ENCODE results near the gene NUBP2. TPM values are rescaled to one million over a fixed set of nuclear protein-coding genes. Genes with fewer than 3 reads are reported as not detected.

Gene NUBP2
- total RNA-seq, 2 donors from 2014 or later: 41.7 to 44.9 TPM

DNA sequence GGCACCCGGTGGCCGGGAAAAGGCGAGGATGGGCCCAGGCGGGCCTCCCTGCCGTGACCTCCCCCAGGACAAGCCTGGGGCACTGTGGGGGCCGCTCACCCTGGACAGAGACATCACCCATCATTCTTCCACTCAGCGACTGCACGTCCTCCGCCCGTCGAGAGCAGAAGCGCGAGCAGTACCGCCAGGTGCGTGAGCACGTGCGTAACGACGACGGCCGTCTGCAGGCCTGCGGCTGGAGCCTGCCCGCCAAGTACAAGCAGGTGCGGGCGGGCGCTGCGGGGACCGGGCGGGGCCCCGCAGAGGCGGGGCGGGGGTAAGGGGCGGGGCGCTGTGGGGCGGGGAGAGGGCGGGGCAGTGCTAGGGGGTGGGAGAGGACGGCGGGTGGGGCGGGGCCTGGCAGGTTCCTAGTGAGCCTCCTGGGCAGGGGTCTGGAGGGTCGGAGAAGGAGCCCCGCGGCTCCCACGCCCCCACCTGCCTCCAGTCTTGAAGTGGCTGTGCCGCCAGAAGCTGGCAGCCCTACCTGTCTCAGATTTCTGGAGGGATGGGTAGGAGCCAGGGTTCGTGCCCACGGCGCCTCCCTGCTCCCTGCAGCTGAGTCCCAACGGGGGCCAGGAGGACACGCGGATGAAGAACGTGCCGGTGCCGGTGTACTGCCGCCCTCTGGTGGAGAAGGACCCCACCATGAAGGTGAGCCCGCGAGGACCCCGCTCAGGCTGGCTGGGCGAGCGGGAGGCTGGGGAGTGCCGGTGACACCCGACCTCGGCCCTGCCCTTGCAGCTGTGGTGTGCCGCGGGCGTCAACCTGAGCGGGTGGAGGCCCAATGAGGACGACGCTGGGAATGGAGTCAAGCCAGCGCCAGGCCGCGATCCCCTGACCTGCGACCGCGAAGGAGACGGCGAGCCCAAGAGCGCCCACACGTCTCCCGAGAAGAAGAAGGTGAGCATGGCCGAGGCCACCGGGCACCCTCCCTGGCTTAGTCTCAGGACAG, 18.9 kb upstream of the NUBP2 start:
- Mint-ChIP-seq H3K36me3 (ENCODE audit: low read depth) (no peaks in the 10 kb centered on the region), H3K27me3 (no peaks in the 10 kb centered on the region), H3K27ac (no peak overlapping the region), H3K4me3 (no peak overlapping the region), H3K4me1 (peaks cover 2% of the 10 kb centered on the region)
- no peaks in the 10 kb centered on the region for H3K9me3 ChIP-seq (ENCODE audit: control insufficient read depth, low read length, poor library complexity, severe bottlenecking)
- no peak for DNase-seq
- no peak for ATAC-seq

DNA sequence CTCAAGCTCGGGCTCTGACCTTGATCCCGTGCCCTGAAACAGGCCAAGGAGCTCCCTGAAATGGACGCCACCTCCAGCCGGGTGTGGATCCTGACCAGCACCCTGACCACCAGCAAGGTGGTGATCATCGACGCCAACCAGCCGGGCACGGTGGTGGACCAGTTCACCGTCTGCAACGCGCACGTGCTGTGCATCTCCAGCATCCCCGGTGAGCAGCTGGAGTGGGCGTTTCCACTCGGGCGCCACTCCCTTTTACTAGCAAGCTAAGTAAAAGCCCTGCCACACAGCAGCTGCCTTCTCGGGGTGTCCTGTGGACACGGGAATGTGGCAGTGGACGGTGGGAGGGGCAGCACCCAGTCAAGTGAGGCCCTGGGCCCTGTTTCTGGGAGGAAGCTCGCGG, 17.8 kb upstream of the NUBP2 start:
- no peak for ATAC-seq
- Mint-ChIP-seq H3K4me3 (no peak overlapping the region), H3K4me1 (peaks cover 4% of the 10 kb centered on the region), H3K27ac (no peak overlapping the region), H3K27me3 (no peaks in the 10 kb centered on the region), H3K36me3 (ENCODE audit: low read depth) (no peaks in the 10 kb centered on the region)
- no peak for DNase-seq
- H3K9me3 ChIP-seq (ENCODE audit: control insufficient read depth, low read length, poor library complexity, severe bottlenecking): no peaks in the 10 kb centered on the region

DNA sequence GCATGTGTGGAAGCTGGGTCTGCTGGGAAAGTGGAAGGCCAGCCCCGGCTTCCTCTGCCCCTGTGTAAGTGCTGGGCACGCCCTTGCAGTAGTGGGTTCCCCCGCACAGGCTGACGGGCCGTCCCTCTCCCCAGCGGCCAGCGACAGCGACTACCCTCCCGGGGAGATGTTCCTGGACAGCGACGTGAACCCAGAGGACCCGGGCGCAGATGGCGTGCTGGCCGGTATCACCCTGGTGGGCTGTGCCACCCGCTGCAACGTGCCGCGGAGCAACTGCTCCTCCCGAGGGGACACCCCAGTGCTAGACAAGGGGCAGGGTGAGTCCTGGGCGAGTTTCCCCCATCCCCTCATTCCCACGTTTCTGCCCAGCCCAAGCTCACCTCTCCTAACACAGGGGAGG, 16.9 kb upstream of the NUBP2 start:
- H3K27ac Mint-ChIP-seq: no peak overlapping the region
- ATAC-seq: no peak
- H3K9me3 ChIP-seq (ENCODE audit: control insufficient read depth, low read length, poor library complexity, severe bottlenecking): no peaks in the 10 kb centered on the region
- H3K4me1 Mint-ChIP-seq: peaks cover 5% of the 10 kb centered on the region
- no peak overlapping the region for H3K4me3 Mint-ChIP-seq
- no peaks in the 10 kb centered on the region for H3K27me3 Mint-ChIP-seq
- no peaks in the 10 kb centered on the region for H3K36me3 Mint-ChIP-seq (ENCODE audit: low read depth)
- no peak for DNase-seq

DNA sequence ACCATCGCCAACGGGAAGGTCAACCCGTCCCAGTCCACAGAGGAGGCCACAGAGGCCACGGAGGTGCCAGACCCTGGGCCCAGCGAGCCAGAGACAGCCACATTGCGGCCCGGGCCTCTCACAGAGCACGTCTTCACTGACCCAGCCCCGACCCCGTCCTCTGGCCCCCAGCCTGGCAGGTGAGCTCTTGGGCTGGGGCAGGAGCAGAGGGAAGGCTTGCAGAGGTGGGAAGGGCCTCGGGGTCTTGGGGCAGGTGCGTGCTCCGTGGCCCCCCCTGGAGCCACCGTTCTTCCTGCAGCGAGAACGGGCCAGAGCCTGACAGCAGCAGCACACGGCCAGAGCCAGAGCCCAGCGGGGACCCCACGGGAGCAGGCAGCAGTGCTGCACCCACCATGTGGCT, 16.5 kb upstream of the NUBP2 start:
- DNase-seq (no peak), ATAC-seq (no peak)
- Mint-ChIP-seq H3K4me3 (no peak overlapping the region), H3K27ac (no peak overlapping the region), H3K27me3 (no peaks in the 10 kb centered on the region), H3K36me3 (ENCODE audit: low read depth) (no peaks in the 10 kb centered on the region), H3K4me1 (peaks cover 5% of the 10 kb centered on the region)
- H3K9me3 ChIP-seq (ENCODE audit: control insufficient read depth, low read length, poor library complexity, severe bottlenecking): no peaks in the 10 kb centered on the region

DNA sequence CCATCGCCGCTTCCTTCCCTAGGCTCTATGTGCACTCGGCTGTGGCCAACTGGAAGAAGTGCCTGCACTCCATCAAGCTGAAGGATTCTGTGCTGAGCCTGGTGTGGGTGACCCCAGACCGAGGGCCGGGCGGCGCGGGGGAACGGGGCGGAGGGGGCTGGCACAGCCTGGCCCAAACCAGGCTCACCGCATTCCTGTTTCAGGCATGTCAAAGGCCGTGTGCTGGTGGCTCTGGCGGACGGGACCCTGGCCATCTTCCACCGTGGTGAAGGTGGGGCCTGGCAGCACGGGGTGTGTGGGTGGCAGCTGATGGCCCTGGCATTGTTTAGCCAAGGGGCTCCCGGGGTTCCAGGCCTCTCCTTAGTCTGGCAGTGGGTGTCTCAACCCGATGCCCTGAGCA, 16.1 kb upstream of the NUBP2 start:
- no peak overlapping the region for H3K27ac Mint-ChIP-seq
- peaks cover 5% of the 10 kb centered on the region for H3K4me1 Mint-ChIP-seq
- no peaks in the 10 kb centered on the region for H3K9me3 ChIP-seq (ENCODE audit: control insufficient read depth, low read length, poor library complexity, severe bottlenecking)
- no peaks in the 10 kb centered on the region for H3K36me3 Mint-ChIP-seq (ENCODE audit: low read depth)
- no peaks in the 10 kb centered on the region for H3K27me3 Mint-ChIP-seq
- ATAC-seq: no peak
- DNase-seq: no peak
- H3K4me3 Mint-ChIP-seq: no peak overlapping the region

DNA sequence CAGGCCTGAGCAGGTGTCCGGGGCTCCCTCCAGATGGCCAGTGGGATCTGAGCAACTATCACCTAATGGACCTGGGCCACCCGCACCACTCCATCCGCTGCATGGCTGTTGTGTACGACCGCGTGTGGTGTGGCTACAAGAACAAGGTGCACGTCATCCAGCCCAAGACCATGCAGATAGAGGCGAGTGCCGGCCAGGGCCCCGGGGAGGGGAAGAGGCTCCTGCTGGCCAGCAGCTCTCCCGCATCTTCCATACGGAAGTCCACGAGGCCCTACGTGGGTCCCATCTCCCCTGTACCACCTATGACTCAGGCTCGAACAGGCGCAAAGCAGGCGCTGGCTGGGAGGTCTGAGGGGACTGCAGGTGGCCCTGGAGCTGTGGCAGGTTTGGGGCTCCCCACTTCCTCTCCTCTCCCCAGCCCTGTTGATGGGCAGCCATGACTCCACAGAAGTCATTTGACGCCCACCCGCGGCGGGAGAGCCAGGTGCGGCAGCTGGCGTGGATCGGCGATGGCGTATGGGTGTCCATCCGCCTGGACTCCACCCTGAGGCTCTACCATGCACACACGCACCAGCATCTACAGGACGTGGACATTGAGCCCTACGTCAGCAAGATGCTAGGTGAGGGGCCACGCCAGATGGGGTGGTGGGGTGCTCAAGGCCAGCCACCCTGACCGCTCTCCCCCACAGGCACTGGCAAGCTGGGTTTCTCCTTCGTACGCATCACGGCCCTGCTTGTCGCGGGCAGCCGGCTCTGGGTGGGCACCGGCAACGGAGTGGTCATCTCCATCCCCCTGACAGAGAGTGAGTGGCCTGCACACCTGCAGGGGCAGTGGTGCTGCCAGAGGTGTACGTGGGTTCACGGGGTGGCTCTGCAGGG, 15.4 kb upstream of the NUBP2 start:
- no peaks in the 10 kb centered on the region for H3K9me3 ChIP-seq (ENCODE audit: control insufficient read depth, low read length, poor library complexity, severe bottlenecking)
- no peak for DNase-seq
- peak overlapping the region; percentile 62 for H3K27ac Mint-ChIP-seq
- peaks cover 11% of the 10 kb centered on the region for H3K4me1 Mint-ChIP-seq
- ATAC-seq: no peak
- no peaks in the 10 kb centered on the region for H3K27me3 Mint-ChIP-seq
- H3K4me3 Mint-ChIP-seq: no peak overlapping the region
- H3K36me3 Mint-ChIP-seq (ENCODE audit: low read depth): no peaks in the 10 kb centered on the region

DNA sequence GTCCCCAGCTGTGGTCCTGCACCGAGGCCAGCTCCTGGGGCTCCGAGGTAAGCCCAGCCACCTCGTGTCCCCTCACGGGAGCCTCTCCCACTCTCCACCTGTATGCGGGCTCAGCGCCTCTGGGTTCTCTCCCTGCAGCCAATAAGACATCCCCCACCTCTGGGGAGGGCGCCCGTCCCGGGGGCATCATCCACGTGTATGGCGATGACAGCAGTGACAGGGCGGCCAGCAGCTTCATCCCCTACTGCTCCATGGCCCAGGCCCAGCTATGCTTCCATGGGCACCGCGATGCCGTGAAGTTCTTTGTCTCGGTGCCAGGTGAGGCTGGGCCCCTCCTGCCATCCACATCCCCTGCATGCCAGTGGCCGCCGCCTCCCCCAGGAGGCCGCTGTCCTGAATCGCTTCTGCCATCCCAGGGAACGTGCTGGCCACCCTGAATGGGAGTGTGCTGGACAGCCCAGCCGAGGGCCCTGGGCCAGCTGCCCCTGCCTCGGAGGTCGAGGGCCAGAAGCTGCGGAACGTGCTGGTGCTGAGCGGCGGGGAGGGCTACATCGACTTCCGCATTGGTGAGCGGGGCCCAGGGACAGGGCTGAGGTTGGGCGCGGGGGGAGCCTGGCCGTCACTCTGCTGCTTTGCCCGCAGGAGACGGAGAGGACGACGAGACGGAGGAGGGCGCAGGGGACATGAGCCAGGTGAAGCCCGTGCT, 14.5 kb upstream of the NUBP2 start:
- H3K27ac Mint-ChIP-seq: peak overlapping the region; percentile 62

DNA sequence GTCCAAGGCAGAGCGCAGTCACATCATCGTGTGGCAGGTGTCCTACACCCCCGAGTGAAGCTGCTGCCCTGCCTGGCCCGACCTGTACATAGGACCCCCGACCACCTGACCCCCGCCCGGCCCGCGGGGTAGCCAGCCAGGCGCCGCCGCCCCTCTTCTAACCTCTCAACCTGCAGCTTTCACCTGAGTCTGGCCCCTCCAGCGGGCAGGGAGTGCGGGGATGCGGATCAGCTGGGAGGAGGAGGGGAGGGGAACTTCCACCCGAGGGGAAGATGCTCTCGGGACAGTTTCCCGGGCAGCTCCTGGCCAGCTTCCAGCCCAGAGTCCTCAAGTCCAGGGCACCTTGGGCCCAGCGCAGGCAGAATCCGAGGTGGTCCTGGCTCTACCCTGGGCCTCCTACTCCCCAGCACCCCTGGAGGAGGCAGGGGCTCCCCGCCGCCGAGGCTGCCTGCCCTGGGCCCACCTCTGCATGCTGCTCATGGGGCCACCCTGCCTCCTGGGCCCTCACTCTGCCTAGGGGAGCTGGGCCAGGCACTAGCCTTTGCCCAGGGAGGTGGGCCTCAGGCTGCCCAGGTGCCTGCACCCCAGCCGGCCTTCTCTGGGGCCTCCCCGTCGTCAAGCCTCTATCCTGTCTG, 13.9 kb upstream of the NUBP2 start:
- H3K4me1 Mint-ChIP-seq: peaks cover 12% of the 10 kb centered on the region
- no peak overlapping the region for H3K27ac Mint-ChIP-seq
- H3K4me3 Mint-ChIP-seq: no peak overlapping the region
- DNase-seq: no peak
- H3K36me3 Mint-ChIP-seq (ENCODE audit: low read depth): no peaks in the 10 kb centered on the region
- no peaks in the 10 kb centered on the region for H3K9me3 ChIP-seq (ENCODE audit: control insufficient read depth, low read length, poor library complexity, severe bottlenecking)
- no peaks in the 10 kb centered on the region for H3K27me3 Mint-ChIP-seq
- ATAC-seq: no peak

More for the DNA sequence above, 14.5 kb upstream of the NUBP2 start:
- peaks cover 11% of the 10 kb centered on the region for H3K4me1 Mint-ChIP-seq
- ATAC-seq (no peak), DNase-seq (no peak)
- no peaks in the 10 kb centered on the region for H3K27me3 Mint-ChIP-seq
- no peaks in the 10 kb centered on the region for H3K9me3 ChIP-seq (ENCODE audit: control insufficient read depth, low read length, poor library complexity, severe bottlenecking)
- H3K4me3 Mint-ChIP-seq: peak overlapping the region; percentile 28
- no peaks in the 10 kb centered on the region for H3K36me3 Mint-ChIP-seq (ENCODE audit: low read depth)

DNA sequence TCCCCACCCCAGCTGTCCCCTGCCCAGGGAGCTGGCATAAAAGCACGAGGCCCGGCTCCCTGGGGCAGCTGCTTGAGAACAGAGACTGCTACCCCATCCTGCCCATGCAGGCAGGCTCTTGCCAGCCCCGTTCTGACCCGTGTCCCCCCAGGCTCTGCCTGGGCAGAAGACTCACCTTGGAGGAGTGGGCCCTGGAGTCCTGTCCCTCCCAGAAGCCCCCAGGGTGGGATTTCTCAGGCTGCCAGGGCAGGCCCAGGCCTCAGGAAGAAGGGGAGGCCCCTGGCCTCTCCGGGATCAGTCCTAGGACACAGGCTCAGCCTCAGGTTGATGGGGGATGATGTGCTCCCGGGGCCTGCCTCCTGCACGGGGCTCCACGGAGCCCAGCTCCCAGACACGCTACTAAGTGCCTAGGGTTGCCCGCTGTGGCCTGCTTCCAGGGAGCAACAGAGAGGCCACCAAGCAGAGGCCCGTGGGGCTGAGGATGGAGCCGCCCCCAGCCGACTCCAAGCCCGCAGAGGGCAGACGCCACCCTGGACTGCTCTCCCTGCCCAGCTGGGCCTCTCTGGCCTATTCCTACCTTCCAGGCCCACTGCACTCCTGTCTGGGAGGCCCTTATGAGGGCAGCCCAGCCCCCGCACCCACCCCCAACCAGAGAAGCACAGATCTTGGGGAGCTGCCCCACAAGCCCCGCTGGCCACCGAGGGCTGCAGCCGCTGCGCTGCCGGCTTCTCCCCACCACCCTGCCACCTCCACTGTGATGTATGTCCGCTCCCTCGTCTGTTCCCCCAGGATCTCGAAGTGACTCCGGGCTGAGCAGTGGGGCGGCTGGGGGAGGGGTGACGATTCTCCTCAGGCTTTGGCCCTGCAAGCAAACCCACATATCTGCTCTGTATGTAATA, 13.1 kb upstream of the NUBP2 start:
- no peaks in the 10 kb centered on the region for H3K27me3 Mint-ChIP-seq
- DNase-seq (no peak), ATAC-seq (no peak)
- no peaks in the 10 kb centered on the region for H3K9me3 ChIP-seq (ENCODE audit: control insufficient read depth, low read length, poor library complexity, severe bottlenecking)
- H3K36me3 Mint-ChIP-seq (ENCODE audit: low read depth): no peaks in the 10 kb centered on the region
- H3K4me3 Mint-ChIP-seq: peak overlapping the region; percentile 58
- peak overlapping the region; percentile 79 for H3K27ac Mint-ChIP-seq
- peaks cover 14% of the 10 kb centered on the region for H3K4me1 Mint-ChIP-seq

DNA sequence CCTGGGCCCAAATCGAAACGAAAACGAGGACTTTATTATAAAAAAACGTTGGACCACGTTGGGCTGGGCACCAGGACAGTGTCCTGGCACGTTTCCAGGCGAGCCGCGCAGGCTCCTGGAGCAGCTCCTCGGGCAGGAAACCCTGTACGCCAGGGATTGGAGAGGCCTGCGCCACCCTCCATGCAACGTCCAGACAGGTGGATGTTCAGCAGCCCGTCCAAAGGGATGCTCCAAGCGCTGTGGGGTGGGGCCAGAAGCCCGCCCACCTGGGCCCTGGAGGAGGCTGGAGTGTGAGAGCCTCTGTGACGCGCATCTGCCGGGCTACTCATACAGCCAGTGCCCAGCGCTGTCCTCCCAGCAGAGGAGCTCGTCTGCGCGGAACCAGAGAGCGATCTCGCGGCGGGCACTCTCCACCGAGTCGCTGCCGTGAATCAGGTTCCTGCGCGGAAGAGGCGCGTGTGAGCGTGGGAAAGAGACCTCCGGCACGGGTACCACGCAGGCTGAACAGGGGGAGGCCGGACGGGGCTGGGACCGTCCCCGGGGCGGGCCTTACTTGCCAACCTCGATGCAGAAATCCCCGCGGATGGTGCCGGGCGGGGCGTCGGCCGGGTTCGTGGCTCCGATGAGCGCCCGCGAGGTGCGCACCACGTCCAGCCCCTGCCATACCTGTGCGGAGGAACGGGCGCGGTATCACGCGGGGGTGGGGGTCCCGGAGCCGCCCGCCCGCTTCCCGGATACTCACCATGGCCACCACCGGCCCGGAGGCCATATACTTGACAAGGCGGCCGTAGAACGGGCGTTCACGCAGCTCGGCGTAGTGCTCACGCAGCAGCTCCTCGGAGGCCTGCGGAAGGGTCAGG, 12.2 kb upstream of the NUBP2 start:
- Mint-ChIP-seq H3K4me1 (peaks cover 18% of the 10 kb centered on the region), H3K27ac (peak overlapping the region; percentile 79), H3K27me3 (no peaks in the 10 kb centered on the region), H3K36me3 (ENCODE audit: low read depth) (no peaks in the 10 kb centered on the region), H3K4me3 (peak overlapping the region; percentile 99)
- H3K9me3 ChIP-seq (ENCODE audit: control insufficient read depth, low read length, poor library complexity, severe bottlenecking): no peaks in the 10 kb centered on the region
- DNase-seq (peak; percentile 35 to 60 (median 57)), ATAC-seq (peak; percentile 55)

DNA sequence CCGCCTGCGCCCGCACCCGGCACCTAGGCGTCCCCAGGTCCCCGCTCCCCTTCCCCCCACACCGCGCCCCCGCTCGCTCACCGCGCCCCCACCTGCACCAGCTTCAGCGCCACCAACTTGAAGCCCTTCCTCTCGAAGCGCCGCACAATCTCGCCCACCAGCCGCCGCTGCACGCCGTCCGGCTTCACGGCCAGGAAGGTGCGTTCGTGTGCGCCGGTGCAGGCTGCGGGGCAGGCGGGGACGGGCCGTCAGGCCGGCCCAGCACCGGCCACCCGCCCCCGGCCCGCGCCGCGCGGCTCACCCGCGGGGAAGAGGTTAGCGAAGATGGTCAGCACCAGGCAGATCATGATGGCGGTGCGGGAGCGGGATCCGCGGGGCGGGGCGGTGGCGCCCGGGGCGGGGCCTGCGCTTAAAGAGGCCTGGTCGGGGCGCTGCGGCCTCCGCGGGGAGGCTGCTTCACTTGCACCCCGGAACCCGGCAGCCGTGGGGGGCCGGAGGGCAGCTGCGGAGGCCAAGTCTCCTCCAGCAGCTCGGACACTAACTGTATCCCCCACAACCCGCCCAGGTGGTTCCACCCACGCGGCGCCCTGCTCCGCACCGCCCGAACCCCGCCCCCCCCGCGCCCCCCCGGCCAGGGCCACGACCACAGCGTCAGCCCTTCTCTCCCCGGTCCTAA, 11.4 kb upstream of the NUBP2 start, which contains the start of gene NME3:
TSS of gene NME3 (minus strand) at position 356 of the 676 bp plus-strand sequence. CDS start at position 347, 9 bp downstream.
- H3K27me3 Mint-ChIP-seq: no peaks in the 10 kb centered on the region
- peak; percentile 59 for ATAC-seq
- peak within 1 kb of the TSS; percentile 99 for H3K4me3 Mint-ChIP-seq
- H3K27ac Mint-ChIP-seq: peak within 1 kb of the TSS; percentile 79
- peak; percentile 63 to 67 (median 65) for DNase-seq
- no peaks in the 10 kb centered on the region for H3K9me3 ChIP-seq (ENCODE audit: control insufficient read depth, low read length, poor library complexity, severe bottlenecking)
- no peaks in the 10 kb centered on the region for H3K36me3 Mint-ChIP-seq (ENCODE audit: low read depth)
- H3K4me1 Mint-ChIP-seq: peaks cover 18% of the 10 kb centered on the region

All from T-helper 17 cell (primary cell).